ENCODE data around the gene RNPS1. TPM values are rescaled to one million over a fixed set of nuclear protein-coding genes. Genes with fewer than 3 reads are reported as not detected.

Gene RNPS1
- polyA plus RNA-seq, 1 of the 3 experiments (the other 2 are of a cell fraction), result 277 TPM

- TF ChIP-seq POLR2AphosphoS5 (IDR thresholded peaks at IDR 0.05; ENCODE audit: low read depth, low read length) (no peak), RCOR1 (IDR thresholded peaks at IDR 0.05; ENCODE audit: low read length) (no peak), PBX3 (IDR thresholded peaks at IDR 0.05) (no peak), GABPA (IDR thresholded peaks at IDR 0.05; ENCODE audit: low read depth) (no peak), TAF1 (IDR thresholded peaks at IDR 0.05; ENCODE audit: borderline replicate concordance, low read depth, low read length) (no peak), GATA2 (CRISPR knock-in tag; IDR thresholded peaks at IDR 0.05) (no peak), REST (IDR thresholded peaks at IDR 0.05; ENCODE audit: low read depth, low read length) (no peak), ZBTB33 (IDR thresholded peaks at IDR 0.05; ENCODE audit: borderline replicate concordance, low read depth) (no peak), USF2 (IDR thresholded peaks at IDR 0.05; ENCODE audit: borderline replicate concordance, low read depth, low read length) (no peak), TEAD4 (IDR thresholded peaks at IDR 0.05; ENCODE audit: borderline replicate concordance, insufficient read depth) (no peak), EZH2phosphoT487 (IDR thresholded peaks at IDR 0.05; ENCODE audit: borderline replicate concordance, low read depth) (no peak), SMC3 (IDR thresholded peaks at IDR 0.05; ENCODE audit: low read depth, low read length) (no peak), MAX (IDR thresholded peaks at IDR 0.05; ENCODE audit: low read depth) (no peak), SIN3A (IDR thresholded peaks at IDR 0.05; ENCODE audit: borderline replicate concordance, low read depth, low read length) (no peak), MEF2A (IDR thresholded peaks at IDR 0.05; ENCODE audit: borderline replicate concordance, low read depth) (no peak), NRF1 (IDR thresholded peaks at IDR 0.05; ENCODE audit: low read depth, low read length) (no peak), FOXM1 (IDR thresholded peaks at IDR 0.05; ENCODE audit: low read depth) (no peak), RXRA (IDR thresholded peaks at IDR 0.05; ENCODE audit: borderline replicate concordance, low read depth) (no peak), FOSL2 (IDR thresholded peaks at IDR 0.05; ENCODE audit: borderline replicate concordance, low read depth) (no peak), NFIC (IDR thresholded peaks at IDR 0.05; ENCODE audit: borderline replicate concordance) (no peak)
- Histone ChIP-seq H3F3A (replicated peaks; ENCODE audit: insufficient read depth) (peaks cover 4% of the 10 kb centered on the region), H3K9me3 (no peaks in the 10 kb centered on the region), H3K36me3 (replicated peaks in 1 of 2; ENCODE audit: control insufficient read depth in 1 of 2, insufficient read depth in 2 of 2, low read length in 1 of 2) (peaks cover 0 to 6% of the 10 kb centered on the region in 2 experiments), H3K4me3 (ENCODE audit: low read depth in 2 of 2, low read length in 1 of 2) (no peak overlapping the region), H3K79me2 (ENCODE audit: insufficient read depth) (peaks cover 10% of the 10 kb centered on the region; the same call in 1 of the 2 replicates), H2AFZ (ENCODE audit: low read depth) (no peak overlapping the region), H3K4me1 (ENCODE audit: control insufficient read depth in 1 of 2, insufficient read depth in 2 of 2, low read depth in 1 of 2, low read length in 1 of 2) (peaks cover 0 to 1% of the 10 kb centered on the region in 2 experiments; a peak in 1 of 4 replicates), H4K20me1 (ENCODE audit: insufficient read depth) (0 out of 2 replicates have a peak, but pooled peaks cover 4% of the 10 kb centered on the region), H3K27ac (ENCODE audit: low read depth in 2 of 2, low read length in 1 of 2) (no peak overlapping the region), H3K9ac (no peak overlapping the region), H3K4me2 (no peak overlapping the region), H3K27me3 (ENCODE audit: insufficient read depth) (no peaks in the 10 kb centered on the region), H3K9me2 (no peaks in the 10 kb centered on the region)
- POLR2A ChIA-PET, result no interaction called here
- 97% methylated on average over 16 of the region's 30 CpGs for WGBS (ENCODE audit: low lambda C conversion rate)
- CTCF ChIA-PET, result interaction anchor here (0.9 to 1.3 kb wide), 3 partner anchors 43 to 81 kb away, joined by 4 to 6 read pairs (median 4); partner anchors contain the start of gene ABCA3
- DNase-seq, result no peak
Measured at GRCh38 chr16:2275476-2276367, 7.8 kb upstream of the RNPS1 start.

Data from SK-N-SH (cell line).